ENCODE measurements around the gene HTT. TPM values are rescaled to one million over a fixed set of nuclear protein-coding genes. Genes with fewer than 3 reads are reported as not detected.

Gene HTT
- total RNA-seq, 1 experiment from 2014 or later: 64.4 TPM

GRCh38 chr4:3179126-3179706 lies 104.7 kb downstream of the HTT start:
- Histone ChIP-seq H4K8ac (replicated peaks; ENCODE audit: insufficient read length, low read depth, low read length) (no peak overlapping the region), H4K91ac (ENCODE audit: insufficient read length, low read depth, low read length) (no peak overlapping the region), H3K23ac (ENCODE audit: insufficient read length, low read depth, low read length) (no peak overlapping the region), H4K5ac (ENCODE audit: insufficient read length, low read depth, low read length) (no peak overlapping the region), H3K23me2 (ENCODE audit: insufficient read length, low read depth, low read length, poor library complexity, severe bottlenecking) (no peaks in the 10 kb centered on the region), H3K79me2 (ENCODE audit: insufficient read depth, low read length) (0 out of 2 replicates have a peak, but pooled peaks cover 2% of the 10 kb centered on the region), H3K9me3 (ENCODE audit: control insufficient read depth, low read depth, low read length) (no peaks in the 10 kb centered on the region), H3K9ac (ENCODE audit: extremely low read depth, insufficient read length, low read length) (no peak overlapping the region), H2BK120ac (ENCODE audit: low read depth, low read length, poor library complexity, severe bottlenecking) (no peak overlapping the region), H2AK5ac (ENCODE audit: insufficient read length, low read length) (no peak overlapping the region), H2AFZ (ENCODE audit: low read length) (no peak overlapping the region), H3K27ac (ENCODE audit: insufficient read length, low read depth, low read length) (no peak overlapping the region), H2BK20ac (ENCODE audit: low read depth, low read length, poor library complexity, severe bottlenecking) (no peak overlapping the region), H3K4me2 (ENCODE audit: insufficient read depth, insufficient read length, low read length) (no peak overlapping the region), H2BK12ac (ENCODE audit: insufficient read length, low read depth, low read length) (no peak overlapping the region), H3K4me1 (ENCODE audit: insufficient read depth, low read length) (no peaks in the 10 kb centered on the region), H3K27me3 (ENCODE audit: insufficient read depth, low read length) (no peaks in the 10 kb centered on the region), H2BK15ac (ENCODE audit: low read depth, low read length) (no peak overlapping the region), H3T11ph (ENCODE audit: low read length) (no peak overlapping the region), H3K18ac (ENCODE audit: insufficient read length, low read depth, low read length) (no peak overlapping the region), H4K20me1 (ENCODE audit: control insufficient read depth, insufficient read depth, insufficient read length) (no peaks in the 10 kb centered on the region), H3K14ac (ENCODE audit: insufficient read depth, low read length) (no peak overlapping the region), H3K79me1 (ENCODE audit: insufficient read depth, low read depth, low read length, poor library complexity, severe bottlenecking) (no peaks in the 10 kb centered on the region), H2BK5ac (ENCODE audit: insufficient read length, low read length) (no peak overlapping the region), H3K56ac (ENCODE audit: insufficient read length, low read depth, low read length) (no peak overlapping the region), H3K4ac (ENCODE audit: low read depth, low read length) (no peak overlapping the region)
- Mint-ChIP-seq H3K27ac (peak overlapping the region in 2 of 3 experiments; percentile 16 to 17; a peak in 3 of 7 replicates), H3K4me3 (no peak overlapping the region), H3K9me3 (no peaks in the 10 kb centered on the region), H3K4me1 (no peaks in the 10 kb centered on the region), H3K27me3 (ENCODE audit: low read depth) (no peaks in the 10 kb centered on the region), H3K36me3 (ENCODE audit: insufficient read depth in 1 of 3, low read depth in 3 of 3) (peaks cover 18 to 82% (median 63%) of the 10 kb centered on the region in 3 experiments; a peak in 6 of 7 replicates)
- TF ChIP-seq CTCF (conservative IDR thresholded peaks at IDR 0.05): no peak
- no peak for DNase-seq
- no CpG with 5 or more reads among the region's 12 CpGs for WGBS (ENCODE audit: extremely low coverage, insufficient read length, low lambda C conversion rate)
